ENCODE results near the gene SPAG8.

- TF ChIP-seq CTCF (conservative IDR thresholded peaks at IDR 0.05; ENCODE audit: low read length) (peak; percentile 95), EZH2phosphoT487 (IDR thresholded peaks at IDR 0.05; ENCODE audit: borderline replicate concordance, low read depth, low read length) (no peak)
These were observed 21.4 kb downstream of the SPAG8 start for GRCh38 chr9:35790385-35791296.
